HG03457 (cell line): ENCODE measurements around the gene VAC14.

ENCODE experiments used
- ATAC-seq: cut with Tn5 transposase; IDR thresholded peaks from one replicate; pipeline ENCODE4 v1.9.1; 2021; ENCODE audit warnings: moderate number of reproducible peaks; ENCODE audit not compliant: unreplicated experiment

VAC14 gene

DNA sequence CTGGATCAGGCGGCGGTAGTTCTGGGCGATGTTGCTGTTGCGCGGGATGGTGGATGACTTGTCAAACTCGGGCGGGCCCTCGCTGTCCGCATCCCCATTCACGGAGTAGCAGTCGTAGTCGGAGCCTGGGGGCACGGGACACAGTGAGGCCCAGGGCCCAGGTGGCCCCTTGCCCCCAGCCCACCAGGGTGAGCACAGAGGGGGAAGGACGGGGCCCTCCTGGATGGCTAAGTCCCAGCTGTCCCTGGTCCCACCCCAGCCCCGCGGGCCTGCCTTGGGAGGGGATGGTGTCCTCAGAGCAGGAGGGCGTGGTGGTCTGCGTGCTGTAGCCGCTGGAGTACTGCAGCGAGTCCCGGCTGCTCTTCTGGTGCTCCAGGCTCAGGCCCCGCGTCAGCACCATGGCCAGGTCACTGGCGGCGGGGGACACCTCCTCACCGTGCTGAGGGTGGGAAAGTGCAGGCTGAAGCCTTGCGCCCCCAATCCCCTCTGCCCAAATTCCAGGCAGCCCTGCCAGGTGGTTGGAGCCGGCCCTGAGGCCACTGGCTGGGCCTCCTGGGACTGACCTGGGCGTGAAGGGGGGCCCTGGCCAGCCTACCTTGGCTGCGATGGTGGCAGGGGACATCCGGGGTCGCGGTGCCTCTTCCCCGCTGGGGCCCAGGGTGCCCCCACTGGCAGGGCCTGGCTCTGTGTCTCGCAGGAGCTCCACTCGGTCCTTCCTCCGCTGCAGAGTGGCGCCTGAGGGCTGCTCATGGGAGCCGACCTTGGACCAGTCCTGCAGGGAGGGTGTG is 136.4 kb downstream of the VAC14 start:
- no peak for ATAC-seq

GRCh38 chr16:70663524-70664324 is 137.2 kb downstream of the VAC14 start:
- ATAC-seq, result no peak

GRCh38 chr16:70662991-70663523 is 137.9 kb downstream of the VAC14 start:
- no peak for ATAC-seq

DNA sequence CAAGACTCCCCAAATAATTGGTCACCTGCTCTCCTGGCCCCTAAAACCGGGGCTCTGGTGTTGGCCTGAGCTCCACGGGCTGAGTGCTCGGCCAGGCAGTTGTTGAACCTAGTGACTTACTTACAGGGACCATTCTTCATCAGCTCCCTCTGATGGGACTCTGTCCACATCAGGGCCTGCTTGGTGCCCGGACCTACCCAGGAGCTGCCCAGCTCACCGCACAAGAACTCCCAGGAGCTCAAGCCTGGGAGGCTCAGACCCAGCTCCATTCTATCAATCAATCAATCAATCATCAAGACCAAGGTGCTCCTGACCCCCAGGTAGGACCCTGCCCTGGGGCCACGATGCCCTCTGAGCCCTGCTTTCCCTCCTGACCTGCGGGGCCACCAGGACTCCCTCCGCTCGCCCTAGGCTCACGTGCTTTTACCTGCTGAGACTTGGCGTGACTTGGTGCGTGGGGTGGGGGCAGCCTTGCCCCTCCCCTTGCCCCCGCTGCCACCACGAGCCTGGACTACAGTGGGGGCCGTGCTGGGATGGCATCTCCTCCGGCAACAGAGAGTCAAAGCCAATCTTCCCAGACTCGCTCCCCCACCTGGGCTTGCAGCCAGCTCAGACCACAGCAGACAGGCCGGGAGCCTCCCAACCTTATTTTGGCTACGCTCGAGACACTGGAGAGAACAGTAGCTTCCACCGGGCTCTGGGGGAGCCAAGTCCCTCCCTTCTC is 138.9 kb downstream of the VAC14 start:
- ATAC-seq, result no peak

DNA sequence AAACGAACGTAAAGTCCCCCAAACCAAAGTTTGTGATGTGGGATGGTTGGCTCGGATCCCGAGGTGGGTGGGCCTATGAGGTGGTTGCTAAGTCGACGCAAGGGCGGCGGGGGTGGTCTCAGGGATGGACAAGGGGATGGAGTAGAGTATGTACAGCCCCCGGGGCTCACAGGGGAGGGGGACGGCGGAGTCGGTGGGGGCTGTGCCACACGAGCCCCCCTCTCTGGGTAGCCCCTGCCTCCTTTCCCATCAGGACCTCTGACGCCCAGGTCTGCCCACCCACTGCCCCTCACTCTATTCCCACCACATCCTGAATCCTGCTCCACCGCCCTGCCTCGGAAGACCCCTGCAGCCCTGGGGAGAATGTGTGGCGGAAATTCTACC is 139.4 kb downstream of the VAC14 start:
- ATAC-seq, result no peak

DNA sequence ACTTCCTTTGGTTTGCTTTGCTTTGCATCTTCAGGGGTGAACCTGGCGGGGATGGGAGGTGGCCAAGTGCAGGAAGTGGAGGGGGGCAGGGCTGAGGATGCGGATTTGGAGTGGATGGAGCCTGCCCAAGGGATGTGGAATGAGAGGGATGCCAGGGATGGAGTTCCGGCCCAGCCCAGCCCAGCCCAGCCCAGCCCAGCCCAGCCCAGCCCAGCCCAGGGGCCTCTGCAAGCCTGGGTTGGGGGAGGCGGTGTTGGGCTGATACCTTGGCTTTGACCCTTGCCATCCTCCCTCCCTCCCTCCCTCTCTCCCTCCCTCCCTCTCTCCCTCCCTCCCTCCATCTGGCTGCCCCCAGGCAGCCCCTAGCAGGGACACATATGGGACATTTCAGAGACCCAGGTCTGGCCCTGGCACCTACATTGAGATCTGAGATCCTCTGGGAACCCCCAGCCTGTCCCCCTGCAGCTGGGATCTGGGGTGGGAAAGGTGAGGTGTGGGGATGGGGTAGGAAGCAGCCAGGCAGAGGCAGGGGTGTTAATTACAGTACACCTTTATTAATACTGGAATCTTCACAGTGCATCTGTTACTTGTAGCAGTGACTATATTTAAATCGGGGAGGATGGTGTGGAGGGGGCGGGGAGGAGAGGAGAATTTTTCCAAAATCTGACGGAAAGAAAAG is 140.1 kb downstream of the VAC14 start:
- no peak for ATAC-seq

GRCh38 chr16:70659953-70660671 is 140.8 kb downstream of the VAC14 start:
- ATAC-seq, result no peak

DNA sequence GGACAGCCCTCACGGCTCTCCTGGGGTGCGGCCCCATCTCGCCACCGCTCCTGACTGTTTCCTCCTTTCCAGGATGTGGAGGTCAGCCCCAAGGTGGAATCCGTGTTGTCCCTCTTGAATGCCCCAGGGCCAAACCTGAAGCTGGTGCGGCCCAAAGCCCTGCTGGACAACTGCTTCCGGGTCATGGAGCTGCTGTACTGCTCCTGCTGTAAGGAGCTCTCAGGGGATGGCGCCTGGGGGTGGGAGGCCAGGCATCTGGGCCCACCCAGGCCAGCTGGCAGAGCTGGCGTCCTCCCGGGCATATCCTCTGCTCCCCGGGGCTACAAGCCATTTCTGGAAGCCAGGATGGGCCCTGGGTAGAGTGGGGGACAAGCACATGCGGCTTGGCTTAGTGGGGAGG is 141.4 kb downstream of the VAC14 start:
- ATAC-seq, result no peak

GRCh38 chr16:70658921-70659320 is 142.0 kb downstream of the VAC14 start:
- no peak for ATAC-seq

- ATAC-seq, result no peak
Measured at GRCh38 chr16:70657956-70658355, 143.0 kb downstream of the VAC14 start.

DNA sequence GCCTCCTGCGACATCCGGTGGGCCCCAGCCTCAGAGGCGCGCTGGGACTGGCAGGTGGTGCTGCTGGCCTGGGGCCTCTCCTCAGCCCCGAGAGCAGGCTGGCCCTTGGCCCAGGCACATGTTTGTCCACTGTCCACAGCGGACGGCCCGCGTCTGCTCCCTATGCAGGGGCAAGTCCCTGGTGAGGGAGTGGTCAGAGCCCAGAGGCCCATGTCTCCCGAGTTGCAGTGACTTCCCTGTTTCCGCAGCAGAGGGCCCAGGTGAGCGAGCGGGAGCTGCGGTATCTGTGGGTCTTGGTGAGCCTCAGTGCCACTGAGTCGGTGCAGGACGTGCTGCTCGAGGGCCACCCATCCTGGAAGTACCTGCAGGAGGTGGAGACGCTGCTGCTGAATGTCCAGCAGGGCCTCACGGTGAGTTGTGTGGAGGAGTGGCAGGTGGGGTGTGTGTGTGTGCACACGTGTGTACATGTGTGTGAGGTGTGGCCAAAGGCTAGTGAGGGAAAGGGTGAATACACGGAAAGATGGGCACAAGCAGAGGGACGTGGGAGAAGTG is 144.2 kb downstream of the VAC14 start:
- ATAC-seq, result no peak

DNA sequence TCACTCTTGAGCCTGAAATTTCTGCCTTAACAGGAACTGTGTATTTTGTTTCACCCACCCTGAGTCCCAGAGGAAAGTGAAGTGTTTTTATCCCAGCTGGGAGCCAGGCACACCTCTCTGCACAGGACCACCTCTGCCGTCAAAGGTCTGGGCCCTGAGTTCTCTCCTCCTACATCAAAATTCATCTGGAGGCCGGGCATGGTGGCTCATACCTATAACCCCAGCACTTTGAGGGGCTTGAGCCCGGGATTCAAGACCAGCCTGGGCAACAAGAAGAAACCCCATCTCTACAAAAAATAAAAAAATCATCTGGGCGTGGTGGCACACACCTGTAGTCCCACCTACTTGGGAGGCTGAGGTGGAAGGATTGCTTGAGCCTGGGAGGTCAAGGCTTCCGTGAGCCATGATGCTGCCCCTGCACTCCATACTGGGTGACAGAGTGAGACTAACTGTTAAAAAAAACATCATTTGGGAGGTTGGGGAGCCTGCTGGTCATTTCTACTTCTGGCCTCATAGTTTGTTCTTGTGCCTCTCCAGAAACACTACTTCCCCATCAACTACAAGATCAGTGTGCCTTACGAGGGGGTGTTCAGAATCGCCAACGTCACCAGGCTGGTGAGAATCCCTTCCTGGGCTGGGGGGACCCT is 144.8 kb downstream of the VAC14 start:
- ATAC-seq, result no peak

DNA sequence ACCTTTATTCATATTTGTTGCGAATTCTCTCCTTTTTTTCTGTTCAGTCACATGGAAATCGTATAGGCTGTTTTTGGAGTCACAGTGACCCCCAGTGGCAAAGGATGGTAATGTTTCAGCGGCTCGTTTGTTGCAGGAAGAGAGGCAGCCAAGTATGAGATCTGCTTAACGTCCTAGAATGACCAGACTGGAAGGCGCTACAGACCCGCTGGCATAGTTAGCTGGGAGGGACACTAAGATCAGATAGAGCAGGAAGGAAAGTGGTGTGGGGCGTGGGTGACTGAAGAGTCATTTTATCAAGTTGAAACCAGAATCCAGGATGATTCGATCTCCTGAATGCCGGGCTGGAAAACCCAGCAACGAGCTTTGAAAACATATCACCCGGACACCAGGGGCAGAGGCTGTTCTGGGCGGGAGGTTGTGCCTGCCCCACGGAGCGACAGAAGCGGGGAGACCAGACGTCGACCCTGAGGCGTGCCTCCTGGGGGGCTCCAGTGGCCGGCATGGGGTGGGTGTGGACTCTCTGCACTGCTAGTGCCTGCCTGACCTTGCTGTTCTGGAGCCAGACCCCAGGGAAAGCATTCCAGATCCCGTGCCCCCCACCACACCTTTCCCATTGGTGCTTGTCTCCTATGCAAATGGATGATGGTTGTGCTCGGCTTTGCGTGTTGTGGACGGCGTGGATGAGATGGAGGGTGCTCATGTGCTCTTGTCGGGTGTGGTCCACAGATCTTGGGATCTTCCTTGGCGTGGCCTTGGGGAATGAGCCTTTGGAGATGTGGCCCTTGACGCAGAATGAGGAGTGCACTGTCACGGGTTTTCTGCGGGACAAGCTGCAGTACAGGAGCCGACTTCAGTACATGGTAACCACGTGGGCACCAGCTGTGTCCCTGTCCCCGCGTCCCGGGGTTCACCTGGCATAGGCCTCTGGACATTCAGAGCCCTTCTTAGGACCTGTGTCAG is 146.9 kb downstream of the VAC14 start:
- ATAC-seq, result no peak

DNA sequence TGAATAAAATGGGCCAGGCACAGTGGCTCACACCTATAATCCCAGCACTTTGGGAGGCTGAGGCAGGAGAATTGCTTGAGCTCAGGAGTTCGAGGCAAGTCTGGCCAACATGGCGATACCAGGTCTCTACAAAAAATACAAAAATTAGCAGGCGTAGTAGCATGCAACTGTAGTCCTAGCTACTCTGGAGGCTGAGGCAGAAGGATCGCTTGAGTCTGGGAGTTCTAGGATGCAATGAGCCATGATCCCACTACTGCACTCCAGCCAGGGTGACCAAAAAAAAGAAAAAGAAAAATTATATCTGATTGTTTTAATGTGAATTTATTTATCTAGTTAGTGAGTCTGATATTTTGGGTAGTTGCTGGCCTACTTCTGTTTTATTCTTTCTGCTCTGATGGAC is 147.6 kb downstream of the VAC14 start:
- no peak for ATAC-seq

DNA sequence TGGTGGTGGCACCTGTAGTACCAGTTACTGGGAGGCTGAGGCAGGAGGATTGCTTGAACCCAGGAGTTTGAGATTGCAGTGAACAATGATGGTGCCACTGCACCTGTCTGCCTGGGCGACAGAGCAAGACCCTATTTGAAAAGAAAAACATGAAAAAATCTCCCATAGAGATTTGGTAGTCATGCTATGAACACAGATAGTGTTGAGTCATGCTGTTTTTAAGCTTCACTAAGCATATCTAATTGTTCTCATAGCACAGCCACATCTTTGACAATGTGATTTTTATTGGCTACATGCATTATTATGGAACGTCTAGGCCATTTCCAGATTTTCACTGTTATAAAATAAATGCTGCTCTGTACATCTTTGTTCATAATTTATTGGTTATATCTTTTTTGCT is 148.6 kb downstream of the VAC14 start:
- no peak for ATAC-seq

DNA sequence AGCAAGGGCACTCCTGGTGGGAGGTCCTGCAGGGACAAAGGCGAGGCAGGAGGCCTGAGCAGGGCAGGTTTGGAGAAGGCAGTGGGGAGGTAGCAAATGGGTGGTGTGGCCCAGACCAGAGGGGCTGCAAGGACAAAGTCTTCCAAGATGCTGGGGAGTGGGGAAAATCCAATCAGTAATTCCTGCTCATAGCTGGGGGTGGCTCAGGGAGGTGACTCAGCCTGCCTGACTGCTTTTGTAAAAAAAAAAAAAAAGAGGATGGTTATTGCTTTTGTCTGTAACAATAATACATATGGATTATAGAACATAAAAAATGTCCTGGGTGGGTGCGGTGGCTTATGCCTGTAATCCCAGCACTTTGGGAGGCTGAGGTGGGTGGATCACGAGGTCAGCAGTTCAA is 149.4 kb downstream of the VAC14 start:
- ATAC-seq, result no peak

DNA sequence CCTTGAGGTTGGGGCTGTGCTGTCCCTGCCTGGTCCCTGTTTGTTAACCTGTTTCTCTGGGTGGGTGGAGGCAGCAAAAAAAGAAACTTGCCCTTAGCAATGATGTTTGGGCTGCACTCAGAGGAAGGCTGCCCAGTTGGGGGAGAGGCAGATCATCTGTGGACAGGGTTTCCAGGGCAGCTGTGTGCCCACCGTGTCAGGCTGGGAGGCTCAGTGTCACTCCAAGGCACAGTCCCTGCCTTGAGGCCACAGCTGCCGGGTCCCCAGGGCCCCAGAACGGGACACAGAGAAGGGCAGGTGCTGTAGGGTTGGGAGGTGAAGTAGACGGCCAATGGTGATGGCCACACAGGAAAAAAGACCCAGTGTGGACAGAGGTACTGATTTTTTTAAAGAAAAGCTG is 150.7 kb downstream of the VAC14 start:
- no peak for ATAC-seq

GRCh38 chr16:70649300-70649699 is 151.7 kb downstream of the VAC14 start:
- ATAC-seq, result no peak
